Upper lobe of left lung (tissue), 6 donors: Measurements from ENCODE around the gene COL27A1. TPM values are rescaled to one million over a fixed set of nuclear protein-coding genes. Genes with fewer than 3 reads are reported as not detected.

ENCODE experiments used
- ATAC-seq, 2 donors: fragments of 200-7000 bp; cut with Tn5 transposase; one replicate each; pipeline ENCODE4 v1.9.1; 2022; ENCODE audit warnings: mild to moderate bottlenecking in 2 of 2, moderate library complexity in 2 of 2; ENCODE audit not compliant: low FRiP score in 2 of 2
- DNase-seq, 2 donors: peaks; one replicate each; pipeline ENCODE4 v3.0.0-alpha.2; 2019 to 2020
- H3K27ac ChIP-seq, 4 donors: fragments of 200-600 bp; sonication (generic); one replicate each; pipeline ENCODE4 v1.5.1; 2016 to 2019
- H3K27me3 ChIP-seq, 4 donors: fragments of 200-600 bp; sonication (generic); one replicate each; pipeline ENCODE4 v1.5.1; 2017 to 2019
- H3K36me3 ChIP-seq, 4 donors: fragments of 200-600 bp; sonication (generic); one replicate each; pipeline ENCODE4 v1.5.1; 2016 to 2019
- H3K4me1 ChIP-seq, 4 donors: fragments of 200-600 bp; sonication (generic); one replicate each; pipeline ENCODE4 v1.5.1; 2018 to 2019
- H3K4me3 ChIP-seq, 4 donors: fragments of 200-600 bp; sonication (generic); one replicate each; pipeline ENCODE4 v1.5.1; 2017 to 2019; ENCODE audit warnings: mild to moderate bottlenecking in 2 of 4, moderate library complexity in 1 of 4
- H3K9me3 ChIP-seq, 4 donors: fragments of 200-600 bp; sonication (generic); one replicate each; pipeline ENCODE4 v1.5.1; 2018 to 2019
- EP300 ChIP-seq, 4 donors: sonication (generic); formaldehyde crosslinking; IDR thresholded peaks; one replicate each; pipeline ENCODE4 v1.5.1; 2017; ENCODE audit warnings: antibody characterized with exemption in 4 of 4, control low read depth in 2 of 4
- POLR2A ChIP-seq, 4 donors: fragments of 450-650 bp; IDR thresholded peaks; one replicate each; pipeline ENCODE4 v1.5.1; 2016 to 2017; ENCODE audit warnings: antibody characterized with exemption in 4 of 4, mild to moderate bottlenecking in 2 of 4
- POLR2AphosphoS5 ChIP-seq, 2 donors: sonication (generic); formaldehyde crosslinking; IDR thresholded peaks; one replicate each; pipeline ENCODE4 v1.5.1; 2017; ENCODE audit warnings: antibody characterized with exemption in 2 of 2
- WGBS, 2 donors: methylation state at CpG; one replicate each; pipeline ENCODE4 v1.1.5; 2017 to 2018; 5-methylcytosine and 5-hydroxymethylcytosine counted together
- total RNA-seq, 6 donors: library from RNA; depleted of rRNA in 4 of 6; stranded (reverse); fragments of >200 nt in 4 of 6; gene quantifications; one replicate each; pipeline versions ENCODE4 v1.1.0 to v1.2.1, GENCODE V29; 2016 to 2021
- TF ChIP-seq, protein P1 (sequence below), 6 experiments: fragments of 450-650 bp in 4 of 6; fragments of 200-600 bp in 2 of 6; sonication (generic) in 2 of 6; IDR thresholded peaks; one replicate each; pipeline ENCODE4 v1.5.1; 2016 to 2019; ENCODE audit warnings: antibody characterized with exemption in 6 of 6
- donor health status: DM: no; HTN: no; CAD: no; lungs with moderate emphysema.
- donor health status: DM: no; HTN: yes; CAD: no; lungs with severe emphysema.

COL27A1 gene
- total RNA-seq, 6 donors from 2014 or later = 4.0 to 55.5 (median 9.2) TPM

DNA sequence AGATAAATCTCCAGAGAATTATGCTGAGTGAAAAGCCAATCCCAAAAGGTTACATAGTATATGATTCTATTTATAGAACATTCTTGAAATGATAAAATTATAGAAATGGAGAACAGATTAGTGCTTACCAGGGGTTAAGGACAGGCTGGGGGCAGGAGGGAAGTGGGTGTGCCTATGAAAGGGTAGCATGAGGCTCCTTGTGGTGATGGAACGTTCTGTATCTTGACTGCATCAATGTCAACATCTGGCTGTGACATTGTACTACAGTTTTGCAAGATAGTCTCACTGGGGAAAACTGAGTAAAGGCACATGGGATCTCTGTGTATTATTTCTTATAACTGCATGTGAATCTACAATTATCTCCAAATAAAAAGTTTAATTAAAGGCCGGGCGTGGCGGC, 196.6 kb downstream of the COL27A1 start:
- no peaks in the 10 kb centered on the region for H3K27me3 ChIP-seq
- H3K4me3 ChIP-seq = no peak overlapping the region
- H3K27ac ChIP-seq = peak overlapping the region in 2 of 4 donors; percentile 14 to 18
- ATAC-seq (no peak), DNase-seq (no peak)
- peak in 2 of 4 donors; percentile 76 to 87 for TF ChIP-seq EP300 (IDR thresholded peaks at IDR 0.05)
- TF ChIP-seq POLR2A (IDR thresholded peaks at IDR 0.05) = no peak
- peak in 1 of 2 donors; percentile 35 for TF ChIP-seq POLR2AphosphoS5 (IDR thresholded peaks at IDR 0.05)
- TF ChIP-seq, protein P1, sequence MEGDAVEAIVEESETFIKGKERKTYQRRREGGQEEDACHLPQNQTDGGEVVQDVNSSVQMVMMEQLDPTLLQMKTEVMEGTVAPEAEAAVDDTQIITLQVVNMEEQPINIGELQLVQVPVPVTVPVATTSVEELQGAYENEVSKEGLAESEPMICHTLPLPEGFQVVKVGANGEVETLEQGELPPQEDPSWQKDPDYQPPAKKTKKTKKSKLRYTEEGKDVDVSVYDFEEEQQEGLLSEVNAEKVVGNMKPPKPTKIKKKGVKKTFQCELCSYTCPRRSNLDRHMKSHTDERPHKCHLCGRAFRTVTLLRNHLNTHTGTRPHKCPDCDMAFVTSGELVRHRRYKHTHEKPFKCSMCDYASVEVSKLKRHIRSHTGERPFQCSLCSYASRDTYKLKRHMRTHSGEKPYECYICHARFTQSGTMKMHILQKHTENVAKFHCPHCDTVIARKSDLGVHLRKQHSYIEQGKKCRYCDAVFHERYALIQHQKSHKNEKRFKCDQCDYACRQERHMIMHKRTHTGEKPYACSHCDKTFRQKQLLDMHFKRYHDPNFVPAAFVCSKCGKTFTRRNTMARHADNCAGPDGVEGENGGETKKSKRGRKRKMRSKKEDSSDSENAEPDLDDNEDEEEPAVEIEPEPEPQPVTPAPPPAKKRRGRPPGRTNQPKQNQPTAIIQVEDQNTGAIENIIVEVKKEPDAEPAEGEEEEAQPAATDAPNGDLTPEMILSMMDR (IDR thresholded peaks at IDR 0.05) = no peak
- no peaks in the 10 kb centered on the region for H3K9me3 ChIP-seq
- 73 to 80% methylated on average over 4 of the region's 4 CpGs for WGBS, 2 donors
- peaks cover 21 to 100% (median 82%) of the 10 kb centered on the region in 4 donors for H3K36me3 ChIP-seq
- peaks cover 16 to 25% (median 18%) of the 10 kb centered on the region in 4 donors for H3K4me1 ChIP-seq

DNA sequence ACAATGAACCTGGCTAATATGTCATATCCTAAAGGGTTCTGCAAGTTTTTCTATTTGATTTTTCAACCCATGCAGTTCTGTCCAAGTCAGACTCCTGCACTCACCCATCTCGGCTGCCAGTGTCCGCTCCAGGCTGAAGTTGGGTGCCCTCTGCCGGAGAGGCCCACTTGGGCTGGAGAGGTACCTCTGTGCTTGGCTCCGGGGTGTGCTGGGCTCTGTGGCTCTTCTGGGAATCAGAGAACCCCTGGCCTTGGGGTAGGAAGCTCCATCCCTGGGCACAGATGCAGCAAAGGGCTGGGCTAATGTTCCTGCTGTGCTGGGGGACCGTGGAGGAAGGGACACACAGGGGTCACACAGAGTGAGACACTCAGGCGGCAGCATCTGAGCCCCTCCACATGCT, 200.5 kb downstream of the COL27A1 start:
- 90 to 97% methylated on average over 6 of the region's 6 CpGs for WGBS, 2 donors
- ATAC-seq = no peak
- Histone ChIP-seq H3K4me3 (no peak overlapping the region), H3K36me3 (peaks cover 49 to 100% (median 83%) of the 10 kb centered on the region in 4 donors), H3K27me3 (no peaks in the 10 kb centered on the region), H3K9me3 (no peaks in the 10 kb centered on the region), H3K4me1 (peaks cover 0 to 8% (median 1%) of the 10 kb centered on the region in 4 donors), H3K27ac (no peak overlapping the region)
- DNase-seq = no peak
- TF ChIP-seq POLR2A (IDR thresholded peaks at IDR 0.05) (no peak), EP300 (IDR thresholded peaks at IDR 0.05) (no peak), POLR2AphosphoS5 (IDR thresholded peaks at IDR 0.05) (no peak)
- TF ChIP-seq, protein P1 (IDR thresholded peaks at IDR 0.05) = no peak

DNA sequence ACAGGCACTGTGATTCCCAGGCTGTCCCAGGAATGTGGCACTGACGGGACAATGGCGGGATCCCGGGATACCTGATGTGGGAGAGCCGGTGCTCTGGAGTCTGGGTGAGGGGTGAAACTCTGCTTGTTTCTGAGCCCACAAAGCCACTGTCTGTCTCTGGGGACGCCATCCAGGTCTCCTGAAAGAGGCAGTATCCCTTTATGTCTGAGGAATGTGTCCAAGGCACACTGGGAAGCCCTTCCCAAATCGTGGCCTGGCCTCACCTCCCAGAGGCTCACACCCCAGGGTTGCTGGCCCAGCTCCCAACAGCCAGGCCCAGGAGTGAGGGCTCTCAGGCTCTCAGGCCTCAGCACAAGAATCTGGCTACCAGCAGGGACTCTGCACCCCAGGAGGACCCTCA, 201.5 kb downstream of the COL27A1 start:
- Histone ChIP-seq H3K27me3 (no peaks in the 10 kb centered on the region), H3K36me3 (peaks cover 56 to 100% (median 84%) of the 10 kb centered on the region in 4 donors), H3K4me1 (peaks cover 0 to 3% (median 0%) of the 10 kb centered on the region in 4 donors), H3K9me3 (no peaks in the 10 kb centered on the region), H3K4me3 (no peak overlapping the region), H3K27ac (no peak overlapping the region)
- ATAC-seq (no peak), DNase-seq (no peak)
- no peak for TF ChIP-seq EP300 (IDR thresholded peaks at IDR 0.05)
- TF ChIP-seq POLR2A (IDR thresholded peaks at IDR 0.05) = no peak
- TF ChIP-seq POLR2AphosphoS5 (IDR thresholded peaks at IDR 0.05) = no peak
- TF ChIP-seq, protein P1 (IDR thresholded peaks at IDR 0.05) = no peak
- WGBS, 2 donors = 83 to 89% methylated on average over 1 to 6 of the region's 6 CpGs

DNA sequence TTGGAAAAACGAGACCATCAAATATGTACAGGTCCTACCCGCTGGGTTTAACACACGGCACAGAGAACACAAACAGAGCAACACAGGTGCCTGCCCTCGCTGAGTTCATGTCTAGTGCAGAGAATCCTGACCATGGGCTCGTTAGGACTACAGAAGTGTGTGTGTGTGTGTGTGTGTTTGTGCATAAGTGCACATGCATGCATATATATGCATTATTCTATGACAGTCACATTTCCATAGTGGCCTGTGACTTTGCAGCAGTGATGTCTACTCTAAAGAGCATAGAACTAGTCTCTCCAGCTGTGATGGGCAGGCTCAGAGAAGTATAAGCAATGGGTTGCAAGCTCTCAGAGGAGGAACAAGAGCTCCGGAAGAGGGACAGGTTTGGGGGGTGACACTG, 202.0 kb downstream of the COL27A1 start:
- Histone ChIP-seq H3K36me3 (peaks cover 57 to 100% (median 89%) of the 10 kb centered on the region in 4 donors), H3K4me3 (no peak overlapping the region), H3K4me1 (peaks cover 0 to under 1% (median 0%) of the 10 kb centered on the region in 4 donors), H3K27me3 (no peaks in the 10 kb centered on the region), H3K9me3 (no peaks in the 10 kb centered on the region), H3K27ac (no peak overlapping the region)
- 90 to 92% methylated on average over 6 of the region's 6 CpGs for WGBS, 2 donors
- ATAC-seq = no peak
- DNase-seq = no peak
- no peak for TF ChIP-seq POLR2A (IDR thresholded peaks at IDR 0.05)
- TF ChIP-seq POLR2AphosphoS5 (IDR thresholded peaks at IDR 0.05) = no peak
- no peak for TF ChIP-seq EP300 (IDR thresholded peaks at IDR 0.05)
- TF ChIP-seq, protein P1 (IDR thresholded peaks at IDR 0.05) = no peak

DNA sequence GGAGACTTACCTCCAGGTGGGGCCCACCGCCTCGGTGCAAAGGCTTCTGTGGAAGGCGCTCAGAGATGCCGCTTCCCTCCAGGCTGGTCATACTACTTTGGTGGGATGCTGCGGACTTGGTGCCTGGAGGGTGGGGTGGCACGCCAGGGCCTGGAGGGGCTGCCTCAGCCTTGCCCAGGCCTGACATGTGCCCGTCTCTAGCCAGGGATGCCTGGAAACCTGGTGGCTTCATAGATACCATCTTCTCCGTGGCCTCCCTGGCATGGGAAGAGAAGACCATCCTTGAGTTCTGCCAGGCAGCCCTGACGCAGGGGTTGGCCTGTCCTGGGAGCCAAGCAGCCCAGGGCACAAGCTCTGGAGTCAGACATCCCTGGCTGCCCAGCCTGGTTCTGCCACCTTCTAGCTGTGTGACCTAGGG, 202.6 kb downstream of the COL27A1 start:
- no peaks in the 10 kb centered on the region for H3K4me1 ChIP-seq
- no peak overlapping the region for H3K27ac ChIP-seq
- ATAC-seq = no peak
- peaks cover 55 to 100% (median 91%) of the 10 kb centered on the region in 4 donors for H3K36me3 ChIP-seq
- H3K27me3 ChIP-seq = no peaks in the 10 kb centered on the region
- WGBS, 2 donors = 97 to 98% methylated on average over 5 to 7 of the region's 9 CpGs
- no peak for TF ChIP-seq POLR2A (IDR thresholded peaks at IDR 0.05)
- TF ChIP-seq EP300 (IDR thresholded peaks at IDR 0.05) = no peak
- no peak for TF ChIP-seq POLR2AphosphoS5 (IDR thresholded peaks at IDR 0.05)
- TF ChIP-seq, protein P1 (IDR thresholded peaks at IDR 0.05) = no peak
- H3K4me3 ChIP-seq = no peak overlapping the region
- DNase-seq = no peak
- H3K9me3 ChIP-seq = no peaks in the 10 kb centered on the region
